Naive thymus-derived CD8-positive, alpha-beta T cell (primary cell): ENCODE results near the gene ACSM4. TPM values are rescaled to one million over a fixed set of nuclear protein-coding genes. Genes with fewer than 3 reads are reported as not detected.

Source experiments
- ATAC-seq, 2 donors: fragments of 150-1000 bp; cut with Tn5 transposase in 1 of 2; sonication (Bioruptor Pico), chemical (Tn5 transposase) in 1 of 2; 1 replicate in 1 of 2; 2 replicates in 1 of 2; pipeline ENCODE4 v1.10.0; 2021; ENCODE audit warnings: mild to moderate bottlenecking in 2 of 2, moderate library complexity in 2 of 2
- POLR2A ChIA-PET: fragments of 350-600 bp; sonication (Branson Sonifier 250); formaldehyde crosslinking; loops from one replicate; lab custom pipeline; 2021; ENCODE audit warnings: antibody characterized with exemption; lab: Charles Lee
- DNase-seq, 10 donors: peaks; one replicate each; pipeline versions ENCODE4 v3.0.0 to v3.0.0-alpha.2; 2020 to 2022
- H3K27ac Mint-ChIP-seq, 10 donors: one replicate each; pipeline ENCODE4 v1.8.0; 2020 to 2022; ENCODE audit warnings: mild to moderate bottlenecking in 10 of 10, mixed read lengths in 10 of 10, moderate library complexity in 4 of 10, inconsistent platforms in 1 of 10
- H3K27me3 Mint-ChIP-seq, 5 donors: one replicate each; pipeline ENCODE4 v1.8.0; 2021 to 2022; ENCODE audit warnings: mixed read lengths in 5 of 5
- H3K36me3 Mint-ChIP-seq, 3 donors: one replicate each; pipeline ENCODE4 v1.8.0; 2020 to 2022; ENCODE audit warnings: mixed read lengths in 3 of 3, mild to moderate bottlenecking in 2 of 3, inconsistent platforms in 1 of 3
- H3K4me1 Mint-ChIP-seq, 4 donors: one replicate each; pipeline ENCODE4 v1.8.0; 2021 to 2022; ENCODE audit warnings: mixed read lengths in 4 of 4
- H3K4me3 Mint-ChIP-seq, 10 donors: one replicate each; pipeline ENCODE4 v1.8.0; 2020 to 2022; ENCODE audit warnings: mild to moderate bottlenecking in 10 of 10, mixed read lengths in 10 of 10, moderate library complexity in 6 of 10, inconsistent platforms in 1 of 10
- H3K9me3 Mint-ChIP-seq, 9 donors: one replicate each; pipeline ENCODE4 v1.8.0; 2020 to 2022; ENCODE audit warnings: mixed read lengths in 9 of 9, mild to moderate bottlenecking in 3 of 9, inconsistent platforms in 1 of 9, moderate library complexity in 1 of 9
- polyA plus RNA-seq, 3 donors: library from polyadenylated mRNA; unstranded; fragments of 300-500 nt; fragmentation: Illumina TruSeq; gene quantifications; one replicate each; pipeline ENCODE4 v1.2.3, GENCODE V29; 2021
- total RNA-seq, 8 experiments: library from RNA in 2 of 8; stranded (reverse) in 2 of 8; gene quantifications; one replicate each; pipeline ENCODE4 v1.2.3 and lab custom pipeline; 2021 to 2026

The ACSM4 gene
- total and polyA plus RNA-seq, 5 experiments from 2014 or later = not detected

DNA sequence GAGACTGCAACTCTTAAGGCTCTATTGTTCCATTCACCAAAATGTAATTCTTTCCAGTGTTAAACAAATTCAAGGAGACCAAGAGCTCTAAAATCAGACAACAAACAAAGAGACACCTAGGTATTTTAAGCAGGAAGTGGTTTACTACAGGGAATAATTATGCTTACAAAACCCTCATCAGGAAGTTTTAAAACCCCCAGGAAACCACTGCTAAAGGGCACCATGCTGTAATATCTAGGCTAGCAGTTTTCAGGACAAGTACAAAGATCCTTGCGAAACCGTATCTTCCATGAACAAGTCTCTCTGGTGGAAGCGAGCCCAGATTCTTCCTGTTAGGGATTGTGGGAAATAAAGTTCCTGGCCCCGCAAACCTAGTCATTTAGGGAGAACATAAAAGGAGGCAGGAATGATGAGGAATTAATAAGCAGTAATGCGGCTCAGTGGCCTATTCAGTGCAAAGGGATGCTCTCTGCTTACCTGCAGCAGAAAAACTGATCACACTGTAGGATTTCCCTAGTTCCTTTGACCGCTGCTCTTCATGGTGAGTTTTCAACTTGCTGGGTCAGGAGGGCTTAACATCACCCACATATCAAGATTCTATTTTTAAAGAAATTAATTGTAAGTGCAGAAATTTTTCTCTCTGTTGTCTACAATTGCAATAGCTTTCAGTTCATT, 42.8 kb downstream of the ACSM4 start:
- H3K4me1 Mint-ChIP-seq = peaks cover 7 to 18% (median 10%) of the 10 kb centered on the region in 4 donors
- POLR2A ChIA-PET = no interaction called here
- peaks cover 0 to 30% (median 23%) of the 10 kb centered on the region in 9 donors for H3K9me3 Mint-ChIP-seq
- no peaks in the 10 kb centered on the region for H3K27me3 Mint-ChIP-seq
- DNase-seq (peak in 3 of 10 donors; percentile 4 to 20 (median 7)), ATAC-seq (peak in 1 of 2 donors; percentile 58)
- peak overlapping the region in 7 of 10 donors; percentile 5 to 63 (median 52) for H3K4me3 Mint-ChIP-seq
- peaks cover 2 to 23% (median 18%) of the 10 kb centered on the region in 3 donors for H3K36me3 Mint-ChIP-seq
- H3K27ac Mint-ChIP-seq = peak overlapping the region in 6 of 10 donors; percentile 2 to 41 (median 6)

DNA sequence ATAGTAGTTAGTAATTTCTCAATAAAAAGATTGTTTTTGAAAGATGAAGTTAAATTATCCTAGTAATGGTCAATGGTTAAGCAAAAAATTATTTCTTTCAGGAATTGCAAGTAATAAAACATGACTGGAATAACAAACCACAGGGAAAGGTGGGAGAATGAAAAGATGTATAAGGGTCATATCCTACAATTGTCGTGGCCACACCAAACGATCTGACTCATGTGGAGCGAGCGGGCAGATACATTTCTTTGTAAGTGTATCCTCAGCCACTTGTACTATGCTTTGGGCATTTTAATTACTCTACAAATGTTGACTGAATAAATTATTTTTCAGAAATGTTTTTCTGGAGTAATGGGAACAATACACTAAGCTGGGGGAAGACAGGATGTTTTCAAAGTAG, 45.5 kb downstream of the ACSM4 start:
- POLR2A ChIA-PET = no interaction called here
- Mint-ChIP-seq H3K4me1 (peaks cover 7 to 18% (median 10%) of the 10 kb centered on the region in 4 donors), H3K36me3 (peaks cover 0 to 13% (median 10%) of the 10 kb centered on the region in 3 donors), H3K27ac (no peak overlapping the region), H3K27me3 (peaks cover 0 to 14% (median 4%) of the 10 kb centered on the region in 5 donors), H3K9me3 (peaks cover 0 to 15% (median 10%) of the 10 kb centered on the region in 9 donors), H3K4me3 (no peak overlapping the region)
- DNase-seq (no peak), ATAC-seq (no peak)

DNA sequence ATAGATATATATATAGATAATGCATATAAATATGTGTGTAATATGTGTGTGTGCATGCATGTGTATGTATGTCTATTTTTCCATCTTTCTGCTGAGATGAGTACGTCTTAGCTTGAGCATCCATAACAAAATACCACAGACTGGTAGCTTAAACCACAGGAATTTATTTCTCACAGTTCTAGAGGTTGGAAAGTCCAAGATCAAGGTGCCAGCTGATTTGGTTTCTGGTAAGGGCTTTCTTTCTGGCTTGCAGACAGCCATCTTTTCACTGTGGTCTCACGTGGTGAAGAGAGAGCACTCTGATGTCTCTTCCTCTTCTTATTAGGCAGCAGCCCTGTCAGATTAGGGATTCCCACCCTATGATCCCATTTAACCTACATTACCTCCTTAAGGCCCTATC, 47.3 kb downstream of the ACSM4 start:
- Mint-ChIP-seq H3K9me3 (peaks cover 0 to 3% (median 0%) of the 10 kb centered on the region in 9 donors), H3K4me1 (peaks cover 4 to 15% (median 8%) of the 10 kb centered on the region in 4 donors), H3K27ac (no peak overlapping the region)

DNA sequence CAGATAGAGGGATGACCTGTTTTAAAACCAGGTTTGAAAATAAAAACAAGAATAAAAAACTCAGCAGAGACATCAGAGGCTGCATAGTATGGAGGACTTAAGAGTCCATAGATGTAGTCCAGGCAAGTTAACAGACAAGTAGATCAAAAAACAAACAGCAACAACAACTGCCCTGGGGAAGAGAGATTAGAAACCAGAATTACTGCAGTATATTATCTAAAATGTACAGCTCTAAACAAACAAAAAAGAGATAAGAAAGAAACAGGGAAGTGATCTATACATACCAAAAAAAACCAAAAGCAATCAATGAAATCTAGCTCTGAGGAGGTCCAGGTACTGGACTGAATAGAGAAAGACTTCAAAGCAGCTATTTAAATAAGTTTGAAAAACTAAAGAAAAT, 48.8 kb downstream of the ACSM4 start:
- no peak for ATAC-seq
- POLR2A ChIA-PET = no interaction called here
- H3K9me3 Mint-ChIP-seq = no peaks in the 10 kb centered on the region
- no peak overlapping the region for H3K4me3 Mint-ChIP-seq
- H3K27ac Mint-ChIP-seq = no peak overlapping the region
- DNase-seq = no peak
- H3K4me1 Mint-ChIP-seq = peaks cover 0 to 6% (median 2%) of the 10 kb centered on the region in 4 donors
- H3K36me3 Mint-ChIP-seq = peaks cover 0 to 3% (median 0%) of the 10 kb centered on the region in 3 donors
- peaks cover 0 to 14% (median 8%) of the 10 kb centered on the region in 5 donors for H3K27me3 Mint-ChIP-seq

More for the DNA sequence above, 47.3 kb downstream of the ACSM4 start:
- Mint-ChIP-seq H3K4me3 (no peak overlapping the region), H3K27me3 (peaks cover 0 to 14% (median 5%) of the 10 kb centered on the region in 5 donors), H3K36me3 (peaks cover 0 to 3% (median 0%) of the 10 kb centered on the region in 3 donors)
- ATAC-seq = no peak
- DNase-seq = no peak
- POLR2A ChIA-PET = no interaction called here

DNA sequence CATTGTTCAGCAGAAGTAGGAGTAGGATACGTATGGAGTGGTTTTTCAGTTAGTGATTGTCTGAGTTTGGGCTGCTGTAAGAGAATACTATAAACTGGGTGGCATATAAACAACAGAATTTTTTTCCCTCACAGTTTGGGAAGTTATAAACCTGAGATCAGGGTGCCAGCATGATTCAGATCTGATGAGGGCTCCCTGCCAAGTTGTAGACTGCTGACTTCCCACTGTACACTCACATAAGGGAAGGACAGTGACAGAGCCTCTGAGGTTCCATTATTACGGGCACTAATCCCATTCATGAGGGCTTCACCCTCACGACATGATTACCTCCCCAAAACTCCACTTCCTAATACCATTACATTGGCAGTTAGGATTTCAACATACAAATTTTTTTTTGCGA, 50.7 kb downstream of the ACSM4 start:
- Mint-ChIP-seq H3K9me3 (no peaks in the 10 kb centered on the region), H3K27ac (no peak overlapping the region), H3K36me3 (peaks cover 0 to 3% (median 0%) of the 10 kb centered on the region in 3 donors), H3K4me1 (peaks cover 0 to 6% (median 2%) of the 10 kb centered on the region in 4 donors), H3K27me3 (peaks cover 0 to 14% (median 8%) of the 10 kb centered on the region in 5 donors), H3K4me3 (no peak overlapping the region)
- ATAC-seq (no peak), DNase-seq (no peak)
- POLR2A ChIA-PET = no interaction called here

DNA sequence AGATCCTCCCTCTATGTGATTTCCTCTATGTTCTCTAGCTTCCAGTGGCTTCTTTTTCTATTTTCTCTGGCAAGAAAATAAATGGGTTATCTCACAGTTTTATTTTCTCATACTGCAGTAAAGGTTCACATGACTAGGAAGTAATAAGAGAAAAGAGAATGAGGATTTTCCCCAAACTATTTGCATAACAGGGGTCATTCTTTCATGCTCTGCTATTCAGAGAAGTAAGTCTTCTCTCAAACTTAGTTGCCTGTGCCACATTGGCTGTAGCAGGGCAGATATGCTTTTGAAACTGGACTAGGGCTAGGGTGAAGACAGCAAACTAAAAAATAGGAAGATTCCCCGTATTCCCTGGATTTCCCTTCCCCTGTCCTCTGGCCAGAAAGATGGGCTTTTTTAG, 57.4 kb downstream of the ACSM4 start:
- POLR2A ChIA-PET = no interaction called here
- Mint-ChIP-seq H3K27me3 (peaks cover 0 to 17% (median 3%) of the 10 kb centered on the region in 5 donors), H3K27ac (no peak overlapping the region), H3K36me3 (no peaks in the 10 kb centered on the region), H3K9me3 (no peaks in the 10 kb centered on the region), H3K4me1 (no peaks in the 10 kb centered on the region), H3K4me3 (no peak overlapping the region)
- no peak for DNase-seq
- no peak for ATAC-seq

DNA sequence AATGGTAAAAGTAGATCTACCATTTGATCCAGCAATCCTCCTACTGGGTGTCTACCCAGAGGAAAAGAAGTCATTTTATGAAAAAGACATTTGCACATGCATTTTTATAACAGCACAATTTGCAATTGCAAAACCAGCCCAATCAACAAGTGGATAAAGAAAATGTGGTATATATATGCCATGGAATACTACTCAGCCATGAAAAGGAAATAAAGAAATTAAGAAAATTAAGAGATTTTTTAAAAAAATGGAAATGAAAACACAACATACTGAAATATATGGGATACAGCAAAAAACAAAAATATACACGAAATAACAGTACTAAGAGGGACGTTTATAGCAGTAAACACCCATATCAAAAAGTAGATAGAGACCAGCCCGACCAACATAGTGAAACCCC, 58.9 kb downstream of the ACSM4 start:
- no peak for ATAC-seq
- Mint-ChIP-seq H3K36me3 (no peaks in the 10 kb centered on the region), H3K4me1 (no peaks in the 10 kb centered on the region), H3K27me3 (peaks cover 0 to 8% (median 3%) of the 10 kb centered on the region in 5 donors), H3K4me3 (no peak overlapping the region), H3K27ac (no peak overlapping the region), H3K9me3 (no peaks in the 10 kb centered on the region)
- no peak for DNase-seq
- POLR2A ChIA-PET = no interaction called here

DNA sequence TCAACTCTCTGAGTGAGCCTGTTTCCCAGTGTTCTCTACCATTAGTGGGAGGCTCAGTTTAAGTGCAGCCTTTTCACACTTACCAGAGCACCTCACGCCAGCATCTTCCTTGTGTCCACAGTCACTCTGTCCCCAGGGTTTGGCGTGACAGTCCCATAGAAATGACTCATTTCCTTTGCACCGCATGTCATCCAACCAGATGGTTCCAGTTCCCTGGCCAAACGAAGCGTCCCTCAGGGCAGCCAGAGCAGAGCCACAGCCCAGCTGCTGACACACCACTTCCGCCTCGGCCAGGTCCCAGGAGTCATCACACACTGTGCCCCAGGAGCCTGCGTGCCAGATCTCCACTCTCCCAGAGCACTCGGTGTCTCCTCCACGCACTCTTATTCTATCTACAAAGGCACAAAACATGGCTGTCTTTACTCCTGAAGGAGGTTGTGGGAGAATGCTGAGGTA, 65.4 kb downstream of the ACSM4 start:
- POLR2A ChIA-PET = no interaction called here

DNA sequence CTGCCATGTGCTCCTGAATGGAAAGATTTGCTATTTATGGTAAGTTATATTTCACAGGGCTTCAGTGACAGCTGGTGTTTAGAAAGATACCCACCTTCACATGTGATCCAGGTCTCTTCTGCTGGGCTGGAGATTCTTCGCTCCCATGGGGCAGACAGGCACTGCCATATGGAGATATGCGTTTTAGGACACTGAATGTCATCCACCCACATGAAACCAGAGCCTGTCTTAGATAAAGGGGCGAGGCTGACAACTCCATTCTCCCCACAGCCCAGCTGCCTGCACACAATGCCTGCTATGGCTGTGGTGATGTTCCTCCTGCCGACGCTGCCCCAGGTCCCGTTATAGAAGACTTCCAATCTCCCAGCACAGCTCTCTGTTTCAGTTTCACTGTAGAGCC, 69.4 kb downstream of the ACSM4 start:
- Mint-ChIP-seq H3K4me3 (no peak overlapping the region), H3K27me3 (peaks cover 3 to 25% (median 13%) of the 10 kb centered on the region in 5 donors), H3K27ac (no peak overlapping the region), H3K36me3 (peaks cover 0 to 9% (median 4%) of the 10 kb centered on the region in 3 donors), H3K4me1 (no peaks in the 10 kb centered on the region), H3K9me3 (peaks cover 0 to 9% (median 2%) of the 10 kb centered on the region in 9 donors)
- no peak for ATAC-seq
- POLR2A ChIA-PET = no interaction called here
- DNase-seq = no peak

More for the DNA sequence above, 65.4 kb downstream of the ACSM4 start:
- Mint-ChIP-seq H3K4me1 (no peaks in the 10 kb centered on the region), H3K36me3 (peaks cover 0 to 9% (median 4%) of the 10 kb centered on the region in 3 donors), H3K27me3 (peaks cover 1 to 20% (median 7%) of the 10 kb centered on the region in 5 donors), H3K4me3 (no peak overlapping the region), H3K9me3 (peaks cover 0 to 9% (median 2%) of the 10 kb centered on the region in 9 donors), H3K27ac (no peak overlapping the region)
- no peak for DNase-seq
- ATAC-seq = no peak

DNA sequence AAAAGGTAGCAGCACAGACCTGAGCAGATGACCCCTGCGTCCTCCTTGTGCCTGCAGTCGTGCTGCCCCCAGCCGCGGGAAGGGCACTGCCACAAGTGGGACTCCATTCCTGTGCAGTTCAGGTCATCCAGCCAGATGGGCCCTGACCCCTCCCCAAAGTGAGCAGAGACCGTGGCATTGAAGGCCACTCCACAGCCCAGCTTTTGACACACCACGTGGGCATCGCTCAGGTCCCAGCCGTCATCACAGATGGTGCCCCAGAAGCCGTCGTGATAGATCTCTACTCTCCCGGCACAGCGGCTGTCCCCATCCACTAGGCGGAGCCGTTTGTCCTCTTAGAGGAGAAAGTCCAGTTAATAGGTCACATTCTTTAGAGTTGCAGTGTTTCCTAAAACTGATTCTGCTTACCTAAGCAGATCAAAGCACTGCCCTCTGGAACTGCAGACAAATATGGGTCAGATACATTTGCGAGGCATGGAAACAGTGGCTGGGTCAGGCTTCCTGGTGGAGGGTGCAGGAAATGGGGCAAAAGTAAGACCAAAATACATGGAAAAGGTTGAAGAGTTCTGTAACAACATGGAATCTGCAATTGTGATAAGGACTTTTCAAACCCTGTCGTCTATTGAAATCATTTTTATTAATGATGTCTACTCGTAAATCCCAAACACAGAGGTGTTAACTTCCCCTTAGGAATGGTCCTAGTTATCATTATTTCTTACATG, 70.7 kb downstream of the ACSM4 start:
- Mint-ChIP-seq H3K27me3 (peaks cover 5 to 24% (median 13%) of the 10 kb centered on the region in 5 donors), H3K4me1 (no peaks in the 10 kb centered on the region), H3K27ac (no peak overlapping the region), H3K9me3 (peaks cover 0 to 9% (median 2%) of the 10 kb centered on the region in 9 donors), H3K36me3 (peaks cover 0 to 9% (median 4%) of the 10 kb centered on the region in 3 donors), H3K4me3 (no peak overlapping the region)
- ATAC-seq = no peak
- POLR2A ChIA-PET = no interaction called here
- no peak for DNase-seq

DNA sequence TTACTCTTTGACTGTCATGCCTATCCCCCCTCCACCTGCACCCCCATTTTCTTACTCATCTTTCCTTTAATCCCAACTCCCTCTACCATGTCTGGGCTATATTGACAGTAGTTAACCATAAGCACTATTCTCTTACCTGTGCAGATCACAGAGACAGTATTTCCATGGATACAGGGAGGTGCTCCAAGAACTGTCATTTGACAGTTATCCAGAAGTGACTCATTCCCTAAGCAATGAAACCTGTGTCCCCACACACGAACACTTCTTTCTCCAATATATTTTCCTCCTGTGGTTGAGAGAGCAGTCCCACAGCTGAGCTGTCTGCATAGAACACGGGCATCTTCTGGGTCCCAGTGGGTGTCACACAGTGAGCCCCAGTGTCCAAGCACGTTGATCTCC, 71.3 kb downstream of the ACSM4 start:
- DNase-seq (no peak), ATAC-seq (no peak)
- no peak overlapping the region for H3K27ac Mint-ChIP-seq
- H3K36me3 Mint-ChIP-seq = peaks cover 0 to 9% (median 4%) of the 10 kb centered on the region in 3 donors
- H3K4me3 Mint-ChIP-seq = no peak overlapping the region
- H3K4me1 Mint-ChIP-seq = no peaks in the 10 kb centered on the region
- H3K27me3 Mint-ChIP-seq = peaks cover 7 to 26% (median 13%) of the 10 kb centered on the region in 5 donors
- peaks cover 0 to 9% (median 2%) of the 10 kb centered on the region in 9 donors for H3K9me3 Mint-ChIP-seq
- POLR2A ChIA-PET = no interaction called here

DNA sequence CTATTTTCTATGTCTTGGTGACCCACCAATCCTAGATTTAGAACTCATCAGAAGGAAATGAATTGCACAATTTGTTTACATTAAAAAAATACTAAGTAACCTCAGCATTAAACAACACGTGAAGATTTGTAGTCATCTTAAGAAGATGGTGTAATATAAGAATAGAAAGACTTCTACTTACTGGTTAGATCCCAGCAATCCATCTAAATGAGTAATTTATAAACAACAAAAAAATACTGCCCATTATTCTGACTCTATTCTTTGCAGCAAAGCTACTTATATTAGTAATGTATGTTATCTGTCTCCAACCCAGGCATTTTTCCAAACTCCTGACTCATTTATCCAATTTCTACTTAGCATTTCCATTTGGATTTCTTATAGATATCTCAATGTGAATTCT, 72.3 kb downstream of the ACSM4 start:
- ATAC-seq (no peak), DNase-seq (no peak)
- peaks cover 0 to under 1% (median under 1%) of the 10 kb centered on the region in 3 donors for H3K36me3 Mint-ChIP-seq

More for the DNA sequence above, 72.3 kb downstream of the ACSM4 start:
- H3K4me1 Mint-ChIP-seq = no peaks in the 10 kb centered on the region
- H3K27ac Mint-ChIP-seq = no peak overlapping the region
- H3K27me3 Mint-ChIP-seq = peaks cover 2 to 24% (median 10%) of the 10 kb centered on the region in 5 donors
- POLR2A ChIA-PET = no interaction called here
- no peak overlapping the region for H3K4me3 Mint-ChIP-seq
- peaks cover 0 to 1% (median 0%) of the 10 kb centered on the region in 9 donors for H3K9me3 Mint-ChIP-seq
